ENCODE data around the gene FTCD.

The FTCD gene

DNA sequence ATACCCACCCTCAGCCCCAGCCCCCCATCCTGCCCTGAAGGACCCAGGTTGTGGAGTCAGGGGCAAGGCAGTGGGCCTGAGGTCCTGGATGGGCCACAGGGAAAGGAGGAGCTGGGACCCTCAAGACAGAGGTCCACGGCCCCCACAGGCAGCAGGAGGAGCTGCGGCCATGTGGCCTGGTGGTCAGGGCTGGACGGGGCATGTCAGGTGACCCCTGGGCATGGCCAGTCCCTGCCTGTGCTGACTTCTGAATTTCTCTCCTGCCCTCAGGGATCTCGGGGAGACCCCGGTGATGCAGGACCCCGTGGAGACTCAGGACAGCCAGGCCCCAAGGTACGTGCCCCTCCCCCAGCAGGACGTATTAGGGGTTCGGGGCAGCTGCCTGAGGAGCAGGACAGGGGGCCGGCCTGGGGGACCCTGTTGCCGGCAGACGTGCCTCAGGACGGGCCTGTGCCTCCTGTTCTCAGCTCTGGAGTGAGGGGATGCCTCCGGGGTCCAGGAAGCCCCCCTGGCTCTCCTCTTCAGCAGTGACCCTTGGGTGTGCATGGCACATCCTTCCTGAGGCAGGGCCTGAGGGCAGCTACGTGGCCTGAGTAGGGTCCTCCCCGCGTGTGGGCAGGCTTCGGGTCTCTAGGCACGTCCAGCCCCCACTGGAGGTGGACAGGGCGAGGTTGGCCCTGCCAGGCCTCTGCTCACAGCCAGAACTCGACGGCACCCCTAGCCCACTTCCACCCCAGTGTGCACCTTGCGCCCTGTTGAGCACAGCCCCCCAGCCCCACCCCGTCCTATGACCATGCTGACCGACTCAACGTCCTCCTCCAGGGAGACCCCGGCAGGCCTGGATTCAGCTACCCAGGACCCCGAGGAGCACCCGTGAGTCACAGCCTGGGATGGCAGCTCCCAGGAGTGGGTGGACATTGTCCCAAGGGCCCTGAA lies 33.8 kb downstream of the FTCD start:
- DNase-seq: peak; percentile 15

DNA sequence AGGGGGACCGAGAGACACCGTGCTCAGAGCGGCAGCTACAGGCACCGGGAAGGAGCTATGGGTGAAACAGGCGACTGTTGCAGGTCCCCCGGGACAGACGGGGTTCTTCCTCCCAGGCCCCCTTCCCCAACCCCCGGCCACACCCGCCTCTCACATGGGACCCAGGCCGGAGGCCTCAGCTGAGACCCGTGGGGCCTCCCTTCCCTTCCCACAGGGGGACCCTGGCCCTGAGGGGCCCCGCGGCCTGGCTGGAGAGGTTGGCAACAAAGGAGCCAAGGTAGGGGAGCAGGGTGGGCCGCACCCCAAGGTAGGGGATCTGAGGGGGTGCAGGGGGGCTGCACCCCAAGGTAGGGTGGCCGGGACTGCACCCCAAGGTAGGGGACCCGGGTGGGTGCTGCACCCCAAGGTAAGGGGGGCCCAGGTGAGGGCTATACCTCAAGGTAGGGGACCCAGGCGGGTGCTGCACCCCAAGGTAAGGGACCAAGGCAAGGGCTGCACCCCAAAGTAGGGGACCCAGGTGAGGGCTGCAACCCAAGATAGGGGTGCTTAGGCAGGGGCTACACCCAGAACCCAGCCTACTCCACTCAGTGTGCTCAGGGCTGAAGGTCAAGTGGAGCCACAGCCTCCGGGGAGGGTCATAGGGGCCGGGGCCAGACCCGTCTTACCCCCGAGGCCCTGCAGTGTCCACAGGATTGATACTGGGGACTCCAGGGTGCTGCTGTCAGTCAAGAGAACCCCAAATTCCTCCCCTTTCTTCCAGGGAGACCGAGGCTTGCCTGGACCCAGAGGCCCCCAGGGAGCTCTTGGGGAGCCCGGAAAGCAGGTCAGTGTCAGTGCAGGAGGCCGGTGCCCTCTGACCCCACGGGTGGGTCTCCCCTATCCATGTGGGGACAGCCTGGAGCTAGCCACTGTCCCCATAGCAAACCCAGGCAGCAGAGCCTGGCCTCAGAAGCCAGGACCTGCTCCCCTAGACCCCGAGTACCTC lies 34.8 kb downstream of the FTCD start:
- DNase-seq: peak; percentile 16

DNA sequence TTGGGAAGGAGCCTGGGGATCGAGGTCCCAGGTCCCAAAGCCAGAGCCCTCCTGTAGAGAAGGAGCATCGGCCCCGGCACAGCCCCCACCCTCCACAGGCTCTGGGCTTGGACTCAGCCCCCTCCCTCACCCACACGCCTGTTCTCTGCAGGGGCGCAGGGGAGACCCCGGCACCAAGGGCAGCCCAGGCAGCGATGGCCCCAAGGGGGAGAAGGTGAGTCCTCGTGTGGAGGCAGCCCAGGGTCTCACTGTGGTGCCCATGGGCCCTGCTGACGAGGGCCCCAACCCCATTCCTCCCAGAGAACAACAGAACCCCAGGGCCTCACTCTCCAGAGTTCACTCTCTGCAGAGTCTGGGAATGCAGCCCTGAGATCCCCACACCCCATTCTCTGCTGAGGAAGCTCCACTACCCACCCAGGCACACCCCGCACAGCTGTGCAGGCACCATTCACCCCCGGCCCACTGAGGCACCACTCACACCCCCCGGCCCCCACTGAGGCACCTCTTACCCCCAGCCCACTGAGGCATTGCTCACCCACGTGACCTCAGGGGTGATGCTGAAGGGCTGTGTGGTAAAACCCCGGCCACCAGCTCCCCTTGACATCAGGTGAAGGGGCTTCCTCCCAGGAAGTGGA lies 35.6 kb downstream of the FTCD start:
- DNase-seq: peak; percentile 30

DNA sequence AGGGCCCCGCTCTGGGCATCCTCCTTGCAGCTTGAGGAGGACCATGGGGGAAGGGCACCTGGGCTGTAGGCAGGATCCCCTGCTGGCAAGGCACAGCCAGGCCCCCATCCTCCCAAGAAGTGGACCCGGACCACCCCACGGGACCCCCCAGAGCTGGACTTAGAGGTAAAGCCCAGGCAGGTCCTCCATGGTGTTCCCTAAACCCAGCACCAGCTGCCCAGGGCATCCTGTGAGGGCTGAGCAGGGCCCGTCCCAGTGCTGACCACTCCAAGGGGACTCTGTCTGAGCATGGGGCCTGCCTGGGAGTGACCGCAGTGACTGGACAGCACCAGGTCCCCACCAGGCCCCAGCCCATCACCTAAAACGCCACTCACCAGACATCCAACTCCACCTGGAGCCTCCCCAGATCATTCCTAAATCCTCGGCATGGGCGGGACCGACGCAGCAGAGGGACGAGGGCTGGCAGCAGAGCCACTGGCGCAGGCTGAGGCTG lies 36.2 kb downstream of the FTCD start:
- DNase-seq: peak; percentile 24

DNA sequence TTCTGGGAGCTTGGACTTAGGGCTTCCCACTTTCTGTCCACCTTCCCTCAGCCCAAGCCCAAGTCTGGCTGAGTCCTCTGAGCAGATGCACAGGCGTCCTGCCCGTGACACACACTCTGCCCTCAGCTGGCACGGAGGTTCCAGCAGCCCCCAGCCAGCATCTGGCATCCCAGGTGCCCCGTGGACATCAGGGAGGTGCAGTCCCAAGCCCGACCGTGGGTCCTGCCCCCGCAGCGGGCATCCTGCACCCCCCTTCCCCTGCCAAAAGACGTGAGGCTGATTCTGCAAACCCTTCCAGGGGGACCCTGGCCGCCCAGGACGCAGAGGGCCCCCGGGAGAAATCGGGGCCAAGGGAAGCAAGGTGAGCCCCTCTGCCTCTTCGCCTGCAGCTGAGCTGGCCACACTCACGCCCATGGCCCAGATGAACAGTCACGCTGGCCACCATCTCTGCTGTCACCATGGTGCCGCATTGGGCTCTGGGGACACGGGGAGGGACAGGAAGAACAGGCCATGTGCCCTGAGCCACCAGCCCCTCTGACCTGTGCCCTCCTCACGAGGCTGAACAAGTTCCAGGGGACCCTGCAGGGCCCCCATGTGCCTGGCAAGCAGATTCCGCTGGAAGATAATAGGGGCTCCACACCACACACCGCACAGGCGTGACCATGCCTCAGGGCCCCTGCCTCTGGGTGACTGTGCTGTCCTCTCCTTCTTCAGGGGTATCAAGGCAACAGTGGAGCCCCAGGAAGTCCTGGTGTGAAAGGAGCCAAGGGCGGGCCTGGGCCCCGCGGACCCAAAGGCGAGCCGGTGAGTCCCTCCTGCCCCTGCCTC lies 36.8 kb downstream of the FTCD start:
- peak; percentile 21 for DNase-seq

DNA sequence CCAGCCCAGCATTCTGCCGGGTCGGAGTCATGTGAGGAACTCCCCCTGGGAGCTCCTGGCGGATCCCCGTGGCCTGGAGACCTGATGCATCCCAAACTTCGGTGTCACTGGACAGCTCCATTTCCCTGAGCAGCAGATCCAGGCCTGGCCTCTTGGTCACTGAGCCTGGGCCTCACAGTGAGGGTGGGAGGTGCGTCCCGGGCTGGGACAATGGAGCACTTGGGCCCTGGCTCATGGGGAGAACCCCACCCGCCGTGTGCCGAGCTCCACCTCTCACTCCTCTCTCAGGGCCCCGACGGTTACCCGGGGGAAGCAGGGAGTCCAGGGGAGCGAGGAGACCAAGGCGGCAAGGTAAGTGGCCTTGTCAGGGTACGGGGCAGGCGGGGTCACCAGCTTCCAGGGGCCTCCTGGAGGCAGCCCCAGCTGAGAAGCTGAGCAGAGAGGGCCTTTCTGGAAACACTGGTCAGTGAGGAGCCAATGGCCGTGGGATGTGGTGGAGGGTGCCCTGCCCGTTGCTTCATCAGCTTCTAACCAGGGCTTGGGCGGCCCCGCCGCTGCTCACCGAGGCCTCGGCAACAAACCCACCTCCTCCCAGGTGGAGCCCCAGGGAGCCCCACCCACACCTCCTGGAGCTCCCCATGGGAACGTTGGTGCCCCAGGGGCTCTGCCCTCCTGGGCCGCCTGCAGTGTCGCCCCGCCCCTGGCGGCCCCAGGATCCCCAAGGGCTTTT lies 37.6 kb downstream of the FTCD start:
- DNase-seq: peak; percentile 25

DNA sequence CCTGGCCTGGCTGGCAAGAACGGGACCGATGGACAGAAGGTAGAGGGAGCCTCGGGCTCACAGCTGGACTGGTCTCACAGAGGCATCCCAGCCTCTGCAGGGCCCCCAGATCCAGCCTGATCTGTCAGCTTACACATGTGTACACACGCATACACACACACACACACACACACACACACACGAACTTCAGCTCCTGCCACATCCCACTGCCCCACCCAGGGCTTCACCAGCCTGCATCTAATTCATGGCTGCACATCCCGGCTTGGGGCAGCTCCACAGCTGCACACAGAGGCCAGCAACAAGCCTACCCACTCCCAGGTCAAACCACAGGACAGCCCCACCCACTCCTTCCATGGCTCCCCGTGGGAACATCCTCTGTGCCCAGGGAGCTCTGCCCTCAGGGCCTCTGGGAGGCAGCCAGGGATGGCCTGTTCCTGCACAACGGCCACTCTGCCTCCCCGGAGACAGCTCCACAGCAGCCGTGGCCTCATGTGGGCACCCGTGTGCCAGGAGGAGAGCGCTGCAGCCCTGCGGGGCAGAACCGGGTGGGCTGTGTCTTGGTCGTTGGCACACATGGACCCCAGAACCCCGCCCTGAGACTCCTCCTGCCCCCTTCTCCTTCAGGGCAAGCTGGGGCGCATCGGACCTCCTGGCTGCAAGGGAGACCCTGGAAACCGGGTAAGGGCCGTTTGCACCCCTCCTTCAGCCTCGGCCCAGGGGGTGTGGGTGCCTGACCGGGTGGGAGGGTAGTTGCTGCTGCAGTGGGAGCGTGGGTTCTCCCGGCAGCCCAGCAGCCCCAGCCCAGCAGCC lies 38.4 kb downstream of the FTCD start:
- peak; percentile 39 for DNase-seq

DNA sequence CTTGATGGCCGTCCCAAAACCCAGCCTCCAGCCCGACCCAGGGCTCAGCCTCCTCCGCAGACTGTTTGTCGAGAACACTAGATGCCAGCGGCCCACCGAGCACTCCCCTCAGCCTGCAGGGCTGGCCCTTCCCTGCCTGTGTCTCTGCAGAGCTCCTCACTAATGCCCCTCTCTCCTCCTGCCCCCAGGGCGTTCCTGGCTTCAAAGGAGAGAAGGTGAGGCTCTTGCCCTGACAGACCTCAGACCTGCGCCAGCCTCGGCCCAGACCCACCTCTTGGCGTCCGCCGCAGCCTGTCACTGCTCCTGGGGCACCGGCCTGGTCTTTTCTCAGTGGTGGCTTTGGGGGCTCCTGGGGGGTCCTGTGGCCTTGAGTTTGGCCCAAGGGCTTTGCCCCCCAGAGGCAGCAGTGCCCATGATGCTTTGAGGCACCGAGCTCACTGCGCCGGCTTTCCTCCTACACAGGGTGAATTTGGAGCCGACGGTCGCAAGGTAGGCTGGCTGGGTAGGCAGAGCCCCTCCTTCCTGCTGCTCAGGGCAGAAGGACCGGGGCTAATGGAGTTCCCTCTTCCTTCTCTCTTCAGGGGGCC lies 39.1 kb downstream of the FTCD start:
- DNase-seq: peak; percentile 17

DNA sequence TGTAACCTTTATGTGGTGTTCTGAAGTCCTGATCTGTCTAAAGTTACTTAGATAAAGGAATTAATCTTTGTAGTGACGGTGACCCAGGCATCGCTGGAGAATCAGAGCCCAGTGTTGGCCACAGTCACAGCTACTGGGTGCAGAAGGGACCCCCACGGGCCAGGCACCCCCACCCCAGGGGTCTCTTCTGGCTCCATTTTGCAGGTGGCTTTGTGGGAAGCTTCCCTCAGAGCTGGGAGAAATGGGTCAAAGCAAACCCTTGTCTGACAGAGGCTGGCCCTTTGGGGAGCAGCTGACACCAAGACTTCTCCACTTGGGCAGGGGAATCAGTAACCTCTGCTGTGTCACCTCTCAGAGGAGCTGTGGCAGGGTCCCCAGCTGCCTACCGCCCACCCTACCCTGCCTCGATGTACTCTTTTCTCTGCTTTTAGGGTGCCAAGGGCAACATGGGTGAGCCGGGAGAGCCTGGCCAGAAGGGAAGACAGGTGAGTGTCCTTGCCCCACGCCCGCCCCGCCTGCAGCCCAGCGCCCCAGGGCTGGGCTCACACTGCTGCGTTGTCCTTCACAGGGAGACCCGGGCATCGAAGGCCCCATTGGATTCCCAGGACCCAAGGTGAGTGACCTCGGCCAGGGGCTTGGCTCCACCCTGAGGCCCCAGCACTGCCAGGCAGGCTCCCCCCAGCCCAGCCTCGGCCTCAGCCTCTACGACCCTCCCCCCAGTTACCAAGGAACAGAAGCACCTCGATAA lies 39.8 kb downstream of the FTCD start:
- no peak for DNase-seq

DNA sequence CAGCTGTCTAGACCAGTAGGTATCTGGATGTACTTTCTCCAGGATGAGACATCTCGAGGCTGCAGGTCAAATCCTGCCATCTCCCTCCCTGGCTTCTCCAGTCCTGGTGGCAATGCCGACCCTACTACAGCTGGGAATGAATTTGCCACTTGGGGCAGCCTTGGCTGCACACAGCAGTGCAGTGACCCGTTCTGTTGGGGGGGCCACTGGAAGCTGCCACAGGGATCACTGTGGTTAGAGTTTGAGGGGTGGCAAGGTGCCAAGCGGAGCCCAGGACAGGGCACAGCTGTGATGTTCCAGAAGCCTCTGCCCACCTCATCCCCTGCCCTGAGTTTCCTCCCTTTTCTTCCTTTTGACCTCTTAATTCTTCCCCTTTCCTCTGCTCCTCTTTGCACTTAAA lies 40.4 kb downstream of the FTCD start:
- DNase-seq: peak; percentile 24

DNA sequence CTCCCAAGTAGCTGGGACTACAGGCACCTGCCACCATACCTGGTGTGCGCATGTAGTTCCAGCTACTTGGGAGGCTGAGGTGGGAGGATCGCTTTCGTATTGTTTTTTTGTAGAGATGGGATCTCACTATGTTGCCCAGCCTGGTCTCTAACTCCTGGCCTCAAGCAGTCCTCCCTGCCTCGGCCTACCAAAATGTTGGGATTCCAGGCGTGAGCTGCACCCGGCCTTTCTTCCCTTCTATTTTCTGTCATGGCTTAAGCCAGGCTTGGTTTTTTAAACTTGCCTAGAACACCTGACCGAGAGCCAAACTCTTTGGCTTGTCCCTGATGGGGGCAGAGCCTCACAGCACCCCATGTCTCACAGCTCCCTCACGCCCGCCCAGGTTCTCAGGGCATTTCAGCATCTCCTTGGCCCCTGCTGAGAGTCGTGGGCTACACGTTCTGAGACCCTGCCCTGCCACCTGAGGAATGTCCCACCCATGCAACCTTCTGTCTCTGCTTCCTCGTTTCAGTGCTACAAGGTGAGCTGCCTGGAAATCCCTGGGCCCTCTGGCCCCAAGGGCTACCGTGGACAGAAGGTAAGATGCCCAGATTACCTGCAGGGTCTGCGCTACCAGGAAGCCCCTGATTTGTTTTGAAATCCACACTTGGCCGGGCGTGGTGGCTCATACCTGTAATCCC lies 41.7 kb downstream of the FTCD start:
- no peak for DNase-seq

DNA sequence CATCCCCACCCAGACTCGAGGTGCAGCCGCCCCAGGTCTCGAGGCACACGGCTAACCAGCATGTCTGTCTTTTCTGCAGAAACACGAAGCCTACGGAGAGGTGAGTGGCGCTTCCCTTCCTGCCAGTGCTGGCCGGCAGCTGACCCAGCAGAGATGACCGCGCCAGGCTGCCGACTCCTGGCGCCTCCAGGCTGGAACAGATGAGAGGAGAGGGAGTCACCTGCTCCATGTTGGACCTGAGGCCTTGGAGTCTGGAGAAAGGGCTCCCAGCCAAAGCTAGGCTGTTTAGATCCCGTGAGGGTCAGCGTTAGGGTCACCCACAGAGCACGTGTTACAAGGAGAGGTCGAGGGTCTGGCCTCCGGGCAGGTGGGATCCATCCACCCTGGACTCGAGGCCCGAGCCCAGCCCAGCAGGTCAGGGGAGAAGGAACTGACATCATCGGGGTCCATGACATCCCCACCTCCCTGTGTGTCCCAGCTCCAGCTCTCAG lies 42.6 kb downstream of the FTCD start:
- no peak for DNase-seq

DNA sequence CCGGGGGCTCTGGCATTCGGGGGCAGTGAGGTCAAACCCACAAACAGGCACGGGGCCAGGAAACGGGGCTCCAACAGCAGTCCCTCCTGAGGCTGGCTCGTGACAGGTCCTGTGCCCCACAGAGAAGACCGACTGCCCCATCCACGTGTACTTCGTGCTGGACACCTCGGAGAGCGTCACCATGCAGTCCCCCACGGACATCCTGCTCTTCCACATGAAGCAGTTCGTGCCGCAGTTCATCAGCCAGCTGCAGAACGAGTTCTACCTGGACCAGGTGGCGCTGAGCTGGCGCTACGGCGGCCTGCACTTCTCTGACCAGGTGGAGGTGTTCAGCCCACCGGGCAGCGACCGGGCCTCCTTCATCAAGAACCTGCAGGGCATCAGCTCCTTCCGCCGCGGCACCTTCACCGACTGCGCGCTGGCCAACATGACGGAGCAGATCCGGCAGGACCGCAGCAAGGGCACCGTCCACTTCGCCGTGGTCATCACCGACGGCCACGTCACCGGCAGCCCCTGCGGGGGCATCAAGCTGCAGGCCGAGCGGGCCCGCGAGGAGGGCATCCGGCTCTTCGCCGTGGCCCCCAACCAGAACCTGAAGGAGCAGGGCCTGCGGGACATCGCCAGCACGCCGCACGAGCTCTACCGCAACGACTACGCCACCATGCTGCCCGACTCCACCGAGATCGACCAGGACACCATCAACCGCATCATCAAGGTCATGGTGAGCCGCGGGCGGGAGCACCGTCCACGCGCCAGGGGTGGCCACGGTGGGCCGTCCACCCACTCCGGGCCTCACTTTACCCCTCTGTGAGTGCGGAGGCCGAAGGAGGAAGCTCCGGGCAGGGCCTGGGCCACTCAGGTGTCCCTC lies 43.3 kb downstream of the FTCD start:
- DNase-seq: peak; percentile 21

DNA sequence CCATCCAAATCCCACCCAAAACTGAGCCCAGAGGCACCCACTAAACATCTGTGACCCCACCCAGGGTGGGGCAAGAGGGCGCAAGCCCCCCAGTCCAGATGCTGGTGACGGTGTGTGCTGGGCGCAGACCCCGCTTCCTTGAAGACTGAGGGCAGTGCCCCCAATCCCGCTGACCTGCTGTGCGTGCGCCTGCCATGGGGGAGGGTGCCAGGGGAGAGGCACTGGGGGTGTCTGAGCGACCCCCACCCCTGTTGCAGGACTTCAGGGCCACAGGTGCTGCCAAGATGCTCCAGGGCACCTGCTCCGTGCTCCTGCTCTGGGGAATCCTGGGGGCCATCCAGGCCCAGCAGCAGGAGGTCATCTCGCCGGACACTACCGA lies 44.2 kb downstream of the FTCD start:
- DNase-seq: peak; percentile 19

DNA sequence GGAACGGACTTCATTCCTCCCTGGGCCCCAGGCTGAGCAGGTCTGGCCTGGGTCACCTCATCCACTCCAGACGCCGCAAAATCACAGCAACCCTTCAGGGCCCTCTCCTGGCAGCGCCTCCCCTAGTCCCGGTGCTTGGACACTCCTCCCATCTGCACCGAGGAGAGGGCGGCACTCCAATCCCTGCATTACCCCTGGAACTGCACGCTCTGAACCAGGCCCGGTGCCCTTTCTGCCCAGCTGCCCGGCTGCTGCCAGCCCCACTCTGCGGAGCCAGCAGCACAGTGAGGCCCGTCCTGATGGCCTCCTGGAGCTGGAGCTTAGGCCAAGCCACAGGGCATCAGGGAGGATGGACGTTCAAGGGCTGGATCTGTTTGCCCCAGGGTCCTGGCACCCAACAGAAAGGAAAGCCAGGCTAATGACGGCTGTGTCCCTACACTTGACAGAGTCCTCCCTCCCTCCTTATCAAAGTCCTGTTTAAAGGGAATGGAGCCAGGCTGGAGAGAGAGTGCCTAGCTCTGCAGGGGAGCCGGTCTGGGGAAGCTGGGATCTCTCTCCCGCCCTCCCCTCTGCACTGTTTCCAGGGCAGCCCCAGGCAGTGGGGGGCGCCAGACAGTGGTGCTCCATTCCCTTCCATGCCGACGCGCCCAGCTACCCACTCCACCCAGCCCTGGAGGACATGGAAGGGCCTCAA lies 44.7 kb downstream of the FTCD start:
- DNase-seq: peak; percentile 35

All from right hindlimb (tissue), 1 donor.